Stomach (tissue), 9 donors: ENCODE measurements around the gene MAGEA4. TPM values are rescaled to one million over a fixed set of nuclear protein-coding genes. Genes with fewer than 3 reads are reported as not detected.
"Not testable (repeated sequence)": the region's sequence is repeated elsewhere in the genome, so short reads cannot be mapped to it uniquely, and the experiment has no call there.

ENCODE experiments used
- DNase-seq, 2 donors: peaks; one replicate each; pipeline versions ENCODE4 v3.0.0 to v3.0.0-alpha.2; 2013 to 2019
- H3K27ac ChIP-seq, 5 donors: fragments of 200-600 bp in 4 of 5; sonication (generic) in 4 of 5; one replicate each; pipeline ENCODE4 v1.5.1; 2013 to 2019; ENCODE audit warnings: mild to moderate bottlenecking in 1 of 5, moderate library complexity in 1 of 5
- H3K27me3 ChIP-seq, 3 donors: fragments of 200-600 bp; sonication (generic); one replicate each; pipeline ENCODE4 v1.5.1; 2017 to 2019; ENCODE audit warnings: mixed run types in 1 of 3
- H3K36me3 ChIP-seq, 4 donors: fragments of 200-600 bp; sonication (generic); 1 replicate in 3 of 4; 2 replicates in 1 of 4; pipeline ENCODE4 v1.5.1; 2016 to 2019
- H3K4me1 ChIP-seq, 4 donors: fragments of 200-600 bp; sonication (generic); one replicate each; pipeline ENCODE4 v1.5.1; 2016 to 2019
- H3K4me3 ChIP-seq, 4 donors: fragments of 200-600 bp; sonication (generic) in 3 of 4; one replicate each; pipeline ENCODE4 v1.5.1; 2016 to 2019; ENCODE audit warnings: mild to moderate bottlenecking in 1 of 4
- H3K9me3 ChIP-seq, 4 donors: fragments of 200-600 bp; sonication (generic); one replicate each; pipeline ENCODE4 v1.5.1; 2016 to 2019
- CTCF ChIP-seq, 7 experiments: fragments of 450-650 bp in 4 of 7; fragments of 200-600 bp in 3 of 7; sonication (generic) in 3 of 7; IDR thresholded peaks; one replicate each; pipeline ENCODE4 v1.5.1; 2016 to 2019; ENCODE audit warnings: antibody characterized with exemption in 7 of 7, control low read depth in 2 of 7, mild to moderate bottlenecking in 1 of 7
- EP300 ChIP-seq: sonication (generic); formaldehyde crosslinking; IDR thresholded peaks from one replicate; pipeline ENCODE4 v1.6.1; 2017; ENCODE audit warnings: antibody characterized with exemption
- POLR2A ChIP-seq, 4 donors: fragments of 450-650 bp; IDR thresholded peaks; one replicate each; pipeline ENCODE4 v1.6.1; 2016; ENCODE audit warnings: antibody characterized with exemption in 4 of 4, control low read depth in 2 of 4, mild to moderate bottlenecking in 1 of 4, moderate library complexity in 1 of 4
- POLR2AphosphoS5 ChIP-seq, 3 donors: sonication (generic); formaldehyde crosslinking; IDR thresholded peaks; one replicate each; pipeline ENCODE4 v1.6.1; 2016; ENCODE audit warnings: antibody characterized with exemption in 3 of 3
- WGBS, 5 donors: extraction: QIAGEN DNeasy Blood & Tissue Kit in 3 of 5; methylation state at CpG; one replicate each; pipeline versions ENCODE4 v1.1.5 to v1.1.7; 2013 to 2018; 5-methylcytosine and 5-hydroxymethylcytosine counted together
- intact Hi-C: fragments of 100-400 bp; cut with DNase I; formaldehyde crosslinking; loops from one replicate; pipeline ENCODE4 v1.15.1; 2023; ENCODE audit warnings: low total_unique reads
- polyA plus RNA-seq, 3 donors: library from polyadenylated mRNA; stranded (reverse); fragments of 200-250 nt; gene quantifications; one replicate each; pipeline ENCODE4 v1.2.3, GENCODE V29; 2013
- total RNA-seq, 5 donors: library from RNA; depleted of rRNA; stranded (reverse); fragments of >200 nt; gene quantifications; one replicate each; pipeline versions ENCODE4 v1.1.0 to v1.2.3, GENCODE V29; 2014 to 2016
- donor health status: healthy with polysubstance abuse.
- donor health status: Bipolar disorder and iron deficiency.
- donor health status: healthy.

Gene MAGEA4
- total and polyA plus RNA-seq, 8 donors: not detected

- Histone ChIP-seq H3K27ac (no peak overlapping the region), H3K9me3 (no peaks in the 10 kb centered on the region), H3K4me3 (no peak overlapping the region), H3K36me3 (no peaks in the 10 kb centered on the region), H3K4me1 (no peaks in the 10 kb centered on the region), H3K27me3 (no peaks in the 10 kb centered on the region)
- TF ChIP-seq POLR2AphosphoS5 (IDR thresholded peaks at IDR 0.05): peak in 1 of 3 donors; percentile 11
- TF ChIP-seq CTCF (IDR thresholded peaks at IDR 0.05): no peak
- no peak for TF ChIP-seq POLR2A (IDR thresholded peaks at IDR 0.05)
- no peak for TF ChIP-seq EP300
- intact Hi-C loops: no loop called here
- 59 to 67% (median 62%) methylated on average over 6 of the region's 6 CpGs for WGBS, 5 donors
- peak in 1 of 2 donors; percentile 32 for DNase-seq
These were observed 9.7 kb upstream of the MAGEA4 start for GRCh38 chrX:151902813-151903591.

DNA sequence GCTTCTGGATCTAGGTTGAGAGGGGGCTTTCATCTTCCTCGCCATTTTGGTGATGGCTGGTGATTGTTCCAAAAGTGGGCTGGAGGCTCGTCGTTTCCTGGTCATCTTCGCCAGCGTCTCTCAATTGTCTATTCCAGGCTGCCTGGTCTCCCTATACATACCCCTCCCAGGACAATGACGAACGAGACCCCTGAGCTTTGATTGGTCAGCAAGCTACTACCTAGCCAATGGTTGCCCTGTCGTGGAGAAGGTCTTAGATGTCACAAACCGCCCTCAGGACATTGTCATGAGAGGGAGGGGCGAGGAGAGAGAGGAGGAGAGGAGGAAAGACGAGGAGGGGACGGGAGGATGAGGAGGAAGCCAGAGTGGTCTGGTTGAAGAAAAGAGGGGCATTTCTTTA lies 7.7 kb upstream of the MAGEA4 start:
- Histone ChIP-seq H3K4me3 (no peak overlapping the region), H3K27me3 (no peaks in the 10 kb centered on the region), H3K9me3 (no peaks in the 10 kb centered on the region), H3K4me1 (no peaks in the 10 kb centered on the region), H3K36me3 (no peaks in the 10 kb centered on the region), H3K27ac (no peak overlapping the region)
- no peak for DNase-seq
- TF ChIP-seq EP300: no peak
- no peak for TF ChIP-seq CTCF (IDR thresholded peaks at IDR 0.05)
- no peak for TF ChIP-seq POLR2A (IDR thresholded peaks at IDR 0.05)
- no peak for TF ChIP-seq POLR2AphosphoS5 (IDR thresholded peaks at IDR 0.05)
- intact Hi-C loops: no loop called here
- WGBS, 5 donors: 68 to 83% (median 82%) methylated on average over 10 to 12 of the region's 12 CpGs

GRCh38 chrX:151912221-151912620 lies 468 bp upstream of the MAGEA4 start:
- 82 to 88% (median 83%) methylated on average over 1 to 11 of the region's 11 CpGs for WGBS, 5 donors
- no peak for DNase-seq
- no peaks in the 10 kb centered on the region for H3K27me3 ChIP-seq
- no peaks in the 10 kb centered on the region for H3K36me3 ChIP-seq
- TF ChIP-seq POLR2A (IDR thresholded peaks at IDR 0.05): no peak
- TF ChIP-seq CTCF (IDR thresholded peaks at IDR 0.05): no peak
- no peak for TF ChIP-seq EP300
- no peak for TF ChIP-seq POLR2AphosphoS5 (IDR thresholded peaks at IDR 0.05)
- no peak overlapping the region for H3K4me3 ChIP-seq
- no peaks in the 10 kb centered on the region for H3K4me1 ChIP-seq
- intact Hi-C loops: no loop called here
- H3K9me3 ChIP-seq: no peaks in the 10 kb centered on the region
- no peak overlapping the region for H3K27ac ChIP-seq

DNA sequence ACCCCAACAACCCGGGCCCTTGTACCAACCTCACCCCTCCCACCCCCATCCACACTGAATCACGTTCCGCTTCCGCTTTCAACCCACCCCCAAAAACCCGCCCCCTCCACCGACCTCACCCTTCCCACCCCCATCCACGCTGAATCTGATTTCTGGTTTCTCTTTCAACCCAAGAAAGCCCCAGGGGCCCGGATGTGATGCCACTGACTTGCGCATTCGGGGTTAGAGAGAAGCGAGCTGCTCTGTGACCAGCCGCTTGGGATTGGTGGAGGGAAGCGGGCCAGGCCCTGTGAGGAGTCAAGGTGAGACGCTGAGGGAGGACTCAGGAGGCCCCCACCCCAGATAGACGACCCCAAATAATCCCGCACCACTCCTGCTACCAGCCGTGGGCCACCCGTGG lies 6.0 kb downstream of the MAGEA4 start:
- H3K36me3 ChIP-seq, H3K27me3 ChIP-seq, H3K27ac ChIP-seq, H3K4me3 ChIP-seq, H3K4me1 ChIP-seq, intact Hi-C loops, H3K9me3 ChIP-seq, DNase-seq: not testable (repeated sequence)
- 91 to 100% (median 94%) methylated on average over 1 to 17 of the region's 18 CpGs for WGBS, 5 donors

GRCh38 chrX:151919610-151920009 lies 6.9 kb downstream of the MAGEA4 start:
- Histone ChIP-seq H3K27ac (no peak overlapping the region), H3K27me3 (no peaks in the 10 kb centered on the region), H3K36me3 (no peaks in the 10 kb centered on the region), H3K4me3 (no peak overlapping the region), H3K4me1 (no peaks in the 10 kb centered on the region), H3K9me3 (no peaks in the 10 kb centered on the region)
- DNase-seq: no peak
- TF ChIP-seq POLR2AphosphoS5 (IDR thresholded peaks at IDR 0.05) (no peak), EP300 (no peak), CTCF (IDR thresholded peaks at IDR 0.05) (no peak), POLR2A (IDR thresholded peaks at IDR 0.05) (no peak)
- intact Hi-C loops: no loop called here
- WGBS, 5 donors: 92 to 98% (median 95%) methylated on average over 8 to 11 of the region's 11 CpGs
